Endothelial cell (in vitro differentiated cells): Measurements from ENCODE around the gene AP3S1. TPM values are rescaled to one million over a fixed set of nuclear protein-coding genes. Genes with fewer than 3 reads are reported as not detected.

Experiments used
- DNase-seq: peaks from one replicate; pipeline ENCODE4 v3.0.0; 2021; ENCODE audit warnings: low spot score
- H3K27ac Mint-ChIP-seq: one replicate; pipeline ENCODE4 v1.8.0; 2021; ENCODE audit warnings: mixed read lengths, inconsistent platforms; ENCODE audit not compliant: unreplicated experiment
- H3K27me3 Mint-ChIP-seq: one replicate; pipeline ENCODE4 v1.8.0; 2021; ENCODE audit warnings: mild to moderate bottlenecking, moderate library complexity, mixed read lengths, inconsistent platforms; ENCODE audit not compliant: unreplicated experiment
- H3K36me3 Mint-ChIP-seq: one replicate; pipeline ENCODE4 v1.8.0; 2021; ENCODE audit warnings: mild to moderate bottlenecking, low read depth, mixed read lengths, inconsistent platforms; ENCODE audit not compliant: unreplicated experiment
- H3K4me1 Mint-ChIP-seq: one replicate; pipeline ENCODE4 v1.8.0; 2021; ENCODE audit warnings: mild to moderate bottlenecking, mixed read lengths, inconsistent platforms; ENCODE audit not compliant: unreplicated experiment
- H3K4me3 Mint-ChIP-seq: one replicate; pipeline ENCODE4 v1.8.0; 2021; ENCODE audit warnings: mild to moderate bottlenecking, mixed read lengths, inconsistent platforms; ENCODE audit not compliant: unreplicated experiment
- H3K9me3 Mint-ChIP-seq: one replicate; pipeline ENCODE4 v1.8.0; 2021; ENCODE audit warnings: mixed read lengths, inconsistent platforms; ENCODE audit not compliant: unreplicated experiment
- CTCF ChIP-seq: fragments of 200-600 bp; sonication (generic); IDR thresholded peaks from one replicate; pipeline ENCODE4 v1.5.0; 2021; ENCODE audit warnings: antibody characterized with exemption; ENCODE audit not compliant: unreplicated experiment
- total RNA-seq: library from RNA; stranded (reverse); fragmentation: NEBNext Ultra II Directional; extraction: Animal tissue kit (Norgen Biotek cat#: 25700); gene quantifications from one replicate; pipeline ENCODE4 v1.2.1, GENCODE V29; 2021; ENCODE audit not compliant: unreplicated experiment

The AP3S1 gene
- total RNA-seq, 1 donor from 2014 or later: 118 TPM

GRCh38 chr5:115849258-115849798, 7.6 kb downstream of the AP3S1 start:
- Mint-ChIP-seq H3K36me3 (no peaks in the 10 kb centered on the region), H3K27ac (no peak overlapping the region), H3K4me1 (peaks cover 27% of the 10 kb centered on the region), H3K27me3 (peaks cover 2% of the 10 kb centered on the region), H3K4me3 (no peak overlapping the region), H3K9me3 (no peaks in the 10 kb centered on the region)
- no peak for TF ChIP-seq CTCF
- DNase-seq: no peak

GRCh38 chr5:115850744-115851416, 9.1 kb downstream of the AP3S1 start:
- no peaks in the 10 kb centered on the region for H3K36me3 Mint-ChIP-seq
- peaks cover 2% of the 10 kb centered on the region for H3K27me3 Mint-ChIP-seq
- no peak for DNase-seq
- peaks cover 17% of the 10 kb centered on the region for H3K4me1 Mint-ChIP-seq
- no peak for TF ChIP-seq CTCF
- H3K9me3 Mint-ChIP-seq: no peaks in the 10 kb centered on the region
- H3K27ac Mint-ChIP-seq: no peak overlapping the region
- no peak overlapping the region for H3K4me3 Mint-ChIP-seq

GRCh38 chr5:115854139-115854538, 12.4 kb downstream of the AP3S1 start:
- DNase-seq: no peak
- no peak overlapping the region for H3K4me3 Mint-ChIP-seq
- TF ChIP-seq CTCF: no peak
- H3K4me1 Mint-ChIP-seq: peaks cover 28% of the 10 kb centered on the region
- H3K27ac Mint-ChIP-seq: no peak overlapping the region
- no peaks in the 10 kb centered on the region for H3K36me3 Mint-ChIP-seq
- H3K27me3 Mint-ChIP-seq: no peaks in the 10 kb centered on the region
- no peaks in the 10 kb centered on the region for H3K9me3 Mint-ChIP-seq

GRCh38 chr5:115855959-115856358, 14.2 kb downstream of the AP3S1 start:
- no peaks in the 10 kb centered on the region for H3K27me3 Mint-ChIP-seq
- no peak overlapping the region for H3K27ac Mint-ChIP-seq
- H3K4me3 Mint-ChIP-seq: no peak overlapping the region
- no peak for DNase-seq
- TF ChIP-seq CTCF: no peak
- no peaks in the 10 kb centered on the region for H3K9me3 Mint-ChIP-seq
- peaks cover 14% of the 10 kb centered on the region for H3K4me1 Mint-ChIP-seq
- H3K36me3 Mint-ChIP-seq: no peaks in the 10 kb centered on the region

- Mint-ChIP-seq H3K27ac (no peak overlapping the region), H3K9me3 (no peaks in the 10 kb centered on the region), H3K4me1 (peaks cover 14% of the 10 kb centered on the region), H3K4me3 (no peak overlapping the region), H3K27me3 (no peaks in the 10 kb centered on the region), H3K36me3 (no peaks in the 10 kb centered on the region)
- no peak for DNase-seq
- no peak for TF ChIP-seq CTCF
These were observed 15.3 kb downstream of the AP3S1 start for GRCh38 chr5:115857057-115857479.
